Stomach (tissue), 4 donors: ENCODE data around the gene NRG2.

Experiments
- CTCF ChIP-seq, 7 experiments: fragments of 450-650 bp in 4 of 7; fragments of 200-600 bp in 3 of 7; sonication (generic) in 3 of 7; IDR thresholded peaks; one replicate each; pipeline ENCODE4 v1.5.1; 2016 to 2019; ENCODE audit warnings: antibody characterized with exemption in 7 of 7, control low read depth in 2 of 7, mild to moderate bottlenecking in 1 of 7
- POLR2A ChIP-seq, 4 donors: fragments of 450-650 bp; IDR thresholded peaks; one replicate each; pipeline ENCODE4 v1.6.1; 2016; ENCODE audit warnings: antibody characterized with exemption in 4 of 4, control low read depth in 2 of 4, mild to moderate bottlenecking in 1 of 4, moderate library complexity in 1 of 4

- no peak for TF ChIP-seq CTCF (IDR thresholded peaks at IDR 0.05)
- no peak for TF ChIP-seq POLR2A (IDR thresholded peaks at IDR 0.05)
These were observed 75.7 kb downstream of the NRG2 start for GRCh38 chr5:139967353-139967752.
